ENCODE results near the gene ST7L. TPM values are rescaled to one million over a fixed set of nuclear protein-coding genes. Genes with fewer than 3 reads are reported as not detected.
A peak's percentile ranks its signal among the peaks of the same experiment; 100 is the strongest.

Gene ST7L
- total and polyA plus RNA-seq, 9 of the 15 experiments (the other 6 are each of a cell fraction or from before 2014, with no cell fraction given): 9.0 to 32.5 (median 26.6) TPM

GRCh38 chr1:112564081-112564480 lies 54.9 kb downstream of the ST7L start (continued):
- TF ChIP-seq REST (IDR thresholded peaks at IDR 0.05; ENCODE audit: borderline replicate concordance): no peak
- no peak for TF ChIP-seq REST (CRISPR knock-in tag; IDR thresholded peaks at IDR 0.05; ENCODE audit: low read depth)

- intact Hi-C loops (cut with micrococcal nuclease): no loop called here
- Histone ChIP-seq H3K4me3 (no peak overlapping the region), H3K27ac (ENCODE audit: extremely low read depth, low read depth, low read length) (no peak overlapping the region), H2AFZ (ENCODE audit: low read depth, low read length) (no peak overlapping the region), H3K4me1 (replicated peaks in 1 of 2; ENCODE audit: control insufficient read depth in 2 of 2, insufficient read depth in 2 of 2, low read length in 2 of 2) (no peaks in the 10 kb centered on the region), H3K36me3 (ENCODE audit: control insufficient read depth, insufficient read depth, low read length) (no peaks in the 10 kb centered on the region; the same call in 2 of the 3 replicates), H3K27me3 (ENCODE audit: control insufficient read depth in 2 of 2, insufficient read depth in 2 of 2, low read length in 2 of 2) (no peaks in the 10 kb centered on the region), H3K9me1 (ENCODE audit: control insufficient read depth, insufficient read depth, low read length) (no peaks in the 10 kb centered on the region), H4K20me1 (replicated peaks; ENCODE audit: control insufficient read depth, insufficient read depth, low read length) (no peaks in the 10 kb centered on the region), H3K4me2 (ENCODE audit: insufficient read depth, low read length) (no peak overlapping the region), H3K9ac (ENCODE audit: insufficient read depth in 1 of 2, low read depth in 2 of 2, low read length in 2 of 2) (no peak overlapping the region), H3K9me3 (replicated peaks; ENCODE audit: control insufficient read depth, insufficient read depth, low read depth, low read length) (no peaks in the 10 kb centered on the region), H3K79me2 (ENCODE audit: control insufficient read depth, insufficient read depth, low read length) (no peaks in the 10 kb centered on the region)
- DNase-seq (ENCODE audit: extremely low read depth in 1 of 4, low spot score in 3 of 4): no peak
- BruUV-seq (replicated peaks): no TSS peak
- FAIRE-seq: no peak
- CTCF ChIA-PET (ENCODE audit: low intra/inter-chr PET ratio): no interaction called here
- in situ Hi-C loops (cut with MboI): no loop called here
- POLR2A ChIA-PET: no interaction called here
- ATAC-seq: no peak
- TF ChIP-seq CBFA2T3 (IDR thresholded peaks at IDR 0.05) (peak; percentile 35; the same call in 1 of the 2 replicates), SMARCE1 (IDR thresholded peaks at IDR 0.05) (no peak), PTBP1 (IDR thresholded peaks at IDR 0.05; ENCODE audit: low read depth, low read length) (no peak), ZNF785 (CRISPR knock-in tag; IDR thresholded peaks at IDR 0.05) (no peak), HOMEZ (CRISPR knock-in tag; IDR thresholded peaks at IDR 0.05) (no peak)
Observed at GRCh38 chr1:112563341-112563740, 55.6 kb downstream of the ST7L start.

All from K562 (cell line).